GM12864 (cell line): ENCODE measurements around the gene MICU2.

Source experiments
- DNase-seq: peaks from one replicate; pipeline ENCODE4 v3.0.0-alpha.2; 2011; ENCODE audit warnings: low read depth
- H3K4me3 ChIP-seq: 2 replicates; pipeline ENCODE4 v1.5.1; 2011; ENCODE audit warnings: mild to moderate bottlenecking, low read depth, low read length, control low read depth
- TF ChIP-seq, protein P1 (sequence below): IDR thresholded peaks from 2 replicates; pipeline ENCODE4 v1.5.1; 2011; ENCODE audit warnings: low read depth, mild to moderate bottlenecking, moderate library complexity, low read length, control low read depth, inconsistent platforms; ENCODE audit errors: missing control alignments

MICU2 gene

GRCh38 chr13:21453387-21454081 lies 150.4 kb downstream of the MICU2 start:
- H3K4me3 ChIP-seq: no peak overlapping the region
- TF ChIP-seq, protein P1, sequence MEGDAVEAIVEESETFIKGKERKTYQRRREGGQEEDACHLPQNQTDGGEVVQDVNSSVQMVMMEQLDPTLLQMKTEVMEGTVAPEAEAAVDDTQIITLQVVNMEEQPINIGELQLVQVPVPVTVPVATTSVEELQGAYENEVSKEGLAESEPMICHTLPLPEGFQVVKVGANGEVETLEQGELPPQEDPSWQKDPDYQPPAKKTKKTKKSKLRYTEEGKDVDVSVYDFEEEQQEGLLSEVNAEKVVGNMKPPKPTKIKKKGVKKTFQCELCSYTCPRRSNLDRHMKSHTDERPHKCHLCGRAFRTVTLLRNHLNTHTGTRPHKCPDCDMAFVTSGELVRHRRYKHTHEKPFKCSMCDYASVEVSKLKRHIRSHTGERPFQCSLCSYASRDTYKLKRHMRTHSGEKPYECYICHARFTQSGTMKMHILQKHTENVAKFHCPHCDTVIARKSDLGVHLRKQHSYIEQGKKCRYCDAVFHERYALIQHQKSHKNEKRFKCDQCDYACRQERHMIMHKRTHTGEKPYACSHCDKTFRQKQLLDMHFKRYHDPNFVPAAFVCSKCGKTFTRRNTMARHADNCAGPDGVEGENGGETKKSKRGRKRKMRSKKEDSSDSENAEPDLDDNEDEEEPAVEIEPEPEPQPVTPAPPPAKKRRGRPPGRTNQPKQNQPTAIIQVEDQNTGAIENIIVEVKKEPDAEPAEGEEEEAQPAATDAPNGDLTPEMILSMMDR: no peak
- no peak for DNase-seq

- TF ChIP-seq, protein P1: no peak
- DNase-seq: no peak
- no peak overlapping the region for H3K4me3 ChIP-seq
Measured at GRCh38 chr13:21450936-21451335, 153.0 kb downstream of the MICU2 start.

DNA sequence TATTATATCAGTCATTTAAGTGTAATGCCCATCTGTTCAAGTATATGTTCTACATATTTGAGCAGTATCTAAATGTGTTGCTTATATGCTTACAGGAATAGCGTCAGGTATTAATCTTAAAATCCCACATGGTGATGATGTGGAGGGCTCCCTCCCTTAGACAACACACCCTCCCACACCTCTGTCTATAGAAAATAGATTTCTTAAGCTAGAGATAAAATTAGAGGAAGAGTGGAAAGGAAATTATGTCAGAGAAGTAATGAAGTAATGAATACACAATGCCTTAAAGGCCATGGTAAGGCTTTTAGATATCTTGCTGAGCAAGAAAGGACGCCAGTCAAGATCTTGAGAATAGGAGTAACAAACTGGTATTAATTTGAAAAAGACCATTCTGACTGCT lies 157.3 kb downstream of the MICU2 start:
- TF ChIP-seq, protein P1: no peak
- no peak for DNase-seq
- no peak overlapping the region for H3K4me3 ChIP-seq

GRCh38 chr13:21445759-21446158 lies 158.2 kb downstream of the MICU2 start:
- DNase-seq: no peak
- TF ChIP-seq, protein P1: no peak

DNA sequence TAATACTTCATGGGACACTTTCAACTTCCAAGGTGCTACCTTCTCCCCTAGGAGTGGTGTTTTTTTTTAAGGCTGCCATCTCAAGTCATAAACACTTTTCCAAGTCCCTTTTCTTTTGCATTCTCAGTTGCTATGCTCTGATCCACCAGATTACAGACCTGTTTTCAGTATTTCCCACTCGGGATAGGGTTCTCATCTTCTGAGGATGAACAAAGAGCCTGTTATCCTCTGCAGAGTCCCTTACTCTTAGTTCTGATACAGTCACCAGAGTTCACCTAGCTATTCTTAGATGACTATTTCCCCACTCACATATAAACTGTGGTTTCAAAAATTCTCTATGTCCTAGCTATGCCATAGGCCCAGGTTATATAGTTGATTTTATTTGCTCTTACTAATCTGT lies 160.8 kb downstream of the MICU2 start:
- no peak for DNase-seq
- H3K4me3 ChIP-seq: no peak overlapping the region
- TF ChIP-seq, protein P1: no peak

More at GRCh38 chr13:21445759-21446158, 158.2 kb downstream of the MICU2 start:
- no peak overlapping the region for H3K4me3 ChIP-seq
